GM19324 (cell line): Measurements from ENCODE around the gene GALNT16.

Experiments
- ATAC-seq: cut with Tn5 transposase; IDR thresholded peaks from one replicate; pipeline ENCODE4 v1.9.1; 2021; ENCODE audit warnings: mild to moderate bottlenecking, moderate library complexity; ENCODE audit not compliant: unreplicated experiment, low FRiP score

The GALNT16 gene

DNA sequence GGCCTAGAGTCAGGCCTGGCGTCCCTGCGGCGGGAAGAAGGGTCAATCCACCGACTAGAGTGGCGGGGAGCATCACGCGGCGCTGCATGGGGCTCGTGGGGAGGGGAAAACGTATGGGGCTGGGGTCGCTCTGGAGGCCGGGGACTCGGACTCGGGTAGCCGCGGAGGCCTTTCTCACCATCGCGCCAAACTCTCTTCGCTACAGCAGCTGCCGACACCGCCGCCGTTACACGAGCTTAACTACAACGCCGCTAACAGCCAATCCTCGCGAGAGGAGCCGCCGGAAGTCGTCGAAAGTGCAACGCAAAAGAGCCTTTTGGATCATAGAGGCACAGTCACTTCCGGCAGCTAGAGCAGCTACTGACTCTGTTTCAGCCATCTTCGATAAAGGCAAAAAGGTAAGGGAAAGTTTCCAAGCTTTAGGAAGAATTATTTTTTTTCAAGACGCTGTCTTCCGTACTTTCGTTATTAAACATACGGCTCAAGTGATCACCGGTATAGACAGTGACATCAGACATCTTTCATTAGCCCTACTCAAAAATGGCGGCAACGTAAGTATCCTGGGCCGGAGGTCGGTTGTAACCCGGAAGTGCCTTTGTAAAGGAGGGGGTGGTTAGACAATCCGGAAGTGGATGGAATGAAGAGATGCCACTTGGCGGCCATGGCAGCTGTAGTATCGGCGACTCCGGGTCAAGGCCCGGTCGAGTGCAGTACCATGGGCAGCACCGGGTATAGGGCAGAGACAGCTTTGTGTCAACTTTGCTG, 138.3 kb downstream of the GALNT16 start, which contains the start of the genes ERH and SLC39A9:
TSS of gene ERH (minus strand) at position 247 of the 765 bp plus-strand sequence. CDS start at position 181, 66 bp downstream.
TSS of gene SLC39A9 (plus strand) at position 640 of the 765 bp plus-strand sequence. CDS start 678 bp downstream, outside the sequence.
- ATAC-seq, result peak; percentile 88

DNA sequence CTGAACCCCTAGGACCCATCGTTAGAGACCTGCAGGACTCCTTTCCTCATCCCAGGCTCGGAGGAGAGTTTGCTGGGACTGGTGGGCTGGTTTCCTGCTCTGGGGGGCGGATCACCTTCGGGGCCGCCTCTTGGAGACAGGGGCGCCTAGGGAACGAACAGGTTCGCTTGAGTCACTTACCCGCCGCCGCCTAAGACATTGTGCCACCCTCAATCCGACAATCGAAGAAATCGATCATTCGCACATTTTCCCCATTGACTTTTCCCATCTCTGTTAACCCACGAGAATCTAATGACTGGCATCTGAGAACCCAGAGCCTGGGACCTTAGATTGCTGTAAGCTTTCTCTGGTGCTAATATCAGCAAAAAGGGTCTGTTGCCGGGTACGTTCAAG, 138.9 kb downstream of the GALNT16 start:
- no peak for ATAC-seq

DNA sequence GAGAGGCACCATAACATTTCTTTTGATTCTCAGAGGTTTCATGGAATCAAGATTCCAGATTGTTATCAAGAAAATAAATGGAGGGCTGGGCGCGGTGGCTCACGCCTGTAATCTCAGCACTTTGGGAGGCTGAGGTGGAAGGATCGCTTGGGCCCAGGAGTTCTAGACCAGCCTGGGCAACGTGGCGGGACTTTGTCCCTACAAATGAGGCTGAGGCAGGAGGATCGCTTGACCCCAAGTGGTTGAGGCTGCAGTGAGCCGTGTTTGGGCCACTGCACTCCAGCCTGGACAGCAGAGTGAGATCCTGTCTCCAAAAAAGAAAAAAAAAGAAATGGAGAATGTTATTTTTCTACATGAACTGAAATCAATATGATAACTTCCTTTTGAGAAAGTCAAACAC, 139.8 kb downstream of the GALNT16 start:
- no peak for ATAC-seq

GRCh38 chr14:69400154-69400553, 140.2 kb downstream of the GALNT16 start:
- no peak for ATAC-seq

DNA sequence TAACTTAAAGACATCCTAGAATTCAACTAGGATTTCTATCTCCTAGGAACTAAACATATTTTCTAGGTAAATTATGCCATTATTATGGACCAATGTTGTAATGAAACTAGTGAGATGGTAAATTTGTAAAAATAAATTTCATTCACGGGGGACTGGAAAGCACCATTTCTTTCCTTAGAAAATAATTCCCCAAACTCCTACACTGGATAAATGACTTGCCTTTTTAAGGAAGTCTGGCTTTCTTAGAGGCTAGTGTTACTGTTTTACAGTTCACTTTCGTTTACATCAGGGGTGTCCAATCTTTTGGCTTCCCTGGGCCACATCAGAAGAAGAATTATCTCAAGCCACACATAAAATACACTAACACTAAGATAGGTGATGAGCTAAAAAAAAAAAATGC, 141.9 kb downstream of the GALNT16 start:
- no peak for ATAC-seq

GRCh38 chr14:69404478-69404877, 144.5 kb downstream of the GALNT16 start:
- no peak for ATAC-seq

DNA sequence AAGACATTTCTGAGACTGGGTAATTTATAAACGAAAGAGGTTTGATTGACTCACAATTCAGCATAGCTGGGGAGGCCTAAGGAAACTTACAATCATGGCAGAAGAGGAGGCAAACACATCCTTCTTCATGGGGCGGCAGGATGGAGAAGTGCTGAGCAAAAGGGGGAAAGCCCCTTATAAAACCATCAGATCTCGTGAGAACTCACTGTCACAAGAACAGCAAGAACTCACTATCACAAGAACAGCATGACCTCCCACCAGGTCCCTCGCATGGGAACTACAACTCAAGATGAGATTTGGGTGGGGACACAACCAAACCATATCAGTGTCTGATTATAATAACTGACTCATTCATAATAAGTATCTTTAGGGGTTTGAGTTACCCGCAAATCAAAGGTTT, 144.9 kb downstream of the GALNT16 start:
- no peak for ATAC-seq

GRCh38 chr14:69405762-69406161, 145.8 kb downstream of the GALNT16 start:
- ATAC-seq, result no peak
